ENCODE results near the gene OR5F1. TPM values are rescaled to one million over a fixed set of nuclear protein-coding genes. Genes with fewer than 3 reads are reported as not detected.

OR5F1 gene
- total and polyA plus RNA-seq, 2 donors (not counting 1 experiment from before 2014, with no cell fraction given): not detected

- Mint-ChIP-seq H3K27ac (no peak overlapping the region), H3K27me3 (no peaks in the 10 kb centered on the region), H3K9me3 (ENCODE audit: insufficient read depth) (peaks cover 3% of the 10 kb centered on the region), H3K4me1 (no peaks in the 10 kb centered on the region), H3K4me3 (no peak overlapping the region)
- peaks cover 0 to 11% (median 0%) of the 10 kb centered on the region in 3 donors for H3K9me3 ChIP-seq (ENCODE audit: control extremely low read depth in 1 of 3, control insufficient read depth in 2 of 3, insufficient read depth in 1 of 3, low read length in 2 of 3)
- TF ChIP-seq EZH2 (IDR thresholded peaks at IDR 0.05; ENCODE audit: borderline replicate concordance, insufficient read depth, low read depth, low read length, poor library complexity, severe bottlenecking) (no peak), CTCF (IDR thresholded peaks at IDR 0.05) (no peak)
- H3K9ac ChIP-seq (ENCODE audit: low read length): no peak overlapping the region
- no peak overlapping the region for H3K4me2 ChIP-seq (replicated peaks; ENCODE audit: low read depth, low read length, poor library complexity, severe bottlenecking)
- H4K20me1 ChIP-seq (ENCODE audit: control insufficient read depth, insufficient read depth, low read length, poor library complexity, severe bottlenecking): no peaks in the 10 kb centered on the region
- H3K4me1 ChIP-seq (ENCODE audit: control insufficient read depth in 2 of 2, insufficient read depth in 2 of 2, low read length in 2 of 2): no peaks in the 10 kb centered on the region
- no peak overlapping the region for H2AFZ ChIP-seq (ENCODE audit: insufficient read depth, low read depth, low read length, poor library complexity, severe bottlenecking)
- no peaks in the 10 kb centered on the region for H3K36me3 ChIP-seq (replicated peaks in 1 of 2; ENCODE audit: control extremely low read depth in 1 of 2, control insufficient read depth in 1 of 2, extremely low read depth in 1 of 2, insufficient read depth in 2 of 2, low read length in 1 of 2)
- H3K27ac ChIP-seq (ENCODE audit: low read length in 2 of 2): no peak overlapping the region
- DNase-seq (no peak), ATAC-seq (ENCODE audit: low read depth) (no peak)
- POLR2A ChIA-PET: no interaction called here
- WGBS (ENCODE audit: insufficient coverage): 96% methylated on average over 2 of the region's 3 CpGs
- H3K27me3 ChIP-seq (replicated peaks in 1 of 4; ENCODE audit: control extremely low read depth in 1 of 4, control insufficient read depth in 3 of 4, insufficient read depth in 4 of 4, low read length in 3 of 4): no peaks in the 10 kb centered on the region
- intact Hi-C loops (cut with micrococcal nuclease): no loop called here
- no peaks in the 10 kb centered on the region for H3K79me2 ChIP-seq (ENCODE audit: control insufficient read depth, insufficient read depth, low read length)
- H3K4me3 ChIP-seq (ENCODE audit: control extremely low read depth in 1 of 5, extremely low read depth in 1 of 5, insufficient read depth in 1 of 5, low read depth in 2 of 5, low read length in 4 of 5): no peak overlapping the region
- CTCF ChIA-PET: no interaction called here
These were observed 23.5 kb downstream of the OR5F1 start for GRCh38 chr11:55970935-55971334.

DNA sequence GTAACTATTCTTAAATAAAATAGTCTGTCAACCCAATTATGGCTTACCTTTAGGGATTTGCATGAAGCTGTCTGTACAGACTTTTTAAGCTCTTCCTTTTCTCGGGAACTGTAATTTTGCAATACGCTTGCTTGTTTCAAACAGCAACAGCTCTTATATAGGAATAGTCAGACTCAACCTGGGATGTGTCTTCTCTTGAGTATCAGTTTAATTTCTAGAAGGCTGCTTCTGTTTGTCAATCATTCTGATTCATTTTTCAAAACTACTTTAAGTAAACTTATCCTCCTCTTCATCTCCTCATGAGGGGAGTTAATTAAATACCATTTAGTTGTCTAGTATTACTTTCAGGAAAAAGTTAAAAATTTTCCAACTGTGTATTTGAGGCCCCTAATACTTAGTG, 24.6 kb downstream of the OR5F1 start, which contains the start of gene OR10AG1:
Gene OR10AG1 (minus strand): TSS at position 101 of the 400 bp plus-strand sequence. CDS start 38 bp downstream, at position 63.
- Histone ChIP-seq H2AFZ (ENCODE audit: insufficient read depth, low read depth, low read length, poor library complexity, severe bottlenecking) (no peak within 1 kb of the TSS), H3K4me3 (ENCODE audit: control extremely low read depth in 1 of 5, extremely low read depth in 1 of 5, insufficient read depth in 1 of 5, low read depth in 2 of 5, low read length in 4 of 5) (no peak within 1 kb of the TSS), H3K4me2 (replicated peaks; ENCODE audit: low read depth, low read length, poor library complexity, severe bottlenecking) (no peak within 1 kb of the TSS), H3K4me1 (ENCODE audit: control insufficient read depth in 2 of 2, insufficient read depth in 2 of 2, low read length in 2 of 2) (no peaks in the 10 kb centered on the region), H3K79me2 (ENCODE audit: control insufficient read depth, insufficient read depth, low read length) (no peaks in the 10 kb centered on the region), H3K27ac (ENCODE audit: low read length in 2 of 2) (no peak within 1 kb of the TSS), H3K36me3 (replicated peaks in 1 of 2; ENCODE audit: control extremely low read depth in 1 of 2, control insufficient read depth in 1 of 2, extremely low read depth in 1 of 2, insufficient read depth in 2 of 2, low read length in 1 of 2) (no peaks in the 10 kb centered on the region), H3K9ac (ENCODE audit: low read length) (no peak within 1 kb of the TSS), H3K9me3 (ENCODE audit: control extremely low read depth in 1 of 3, control insufficient read depth in 2 of 3, insufficient read depth in 1 of 3, low read length in 2 of 3) (peaks cover 0 to 11% (median 0%) of the 10 kb centered on the region in 3 donors), H3K27me3 (replicated peaks in 1 of 4; ENCODE audit: control extremely low read depth in 1 of 4, control insufficient read depth in 3 of 4, insufficient read depth in 4 of 4, low read length in 3 of 4) (no peaks in the 10 kb centered on the region), H4K20me1 (ENCODE audit: control insufficient read depth, insufficient read depth, low read length, poor library complexity, severe bottlenecking) (no peaks in the 10 kb centered on the region)
- TF ChIP-seq CTCF (IDR thresholded peaks at IDR 0.05): no peak
- no peak for TF ChIP-seq EZH2 (IDR thresholded peaks at IDR 0.05; ENCODE audit: borderline replicate concordance, insufficient read depth, low read depth, low read length, poor library complexity, severe bottlenecking)
- Mint-ChIP-seq H3K27ac (no peak within 1 kb of the TSS), H3K27me3 (no peaks in the 10 kb centered on the region), H3K9me3 (ENCODE audit: insufficient read depth) (peaks cover 3% of the 10 kb centered on the region), H3K4me3 (no peak within 1 kb of the TSS), H3K4me1 (no peaks in the 10 kb centered on the region)
- ATAC-seq (ENCODE audit: low read depth) (no peak), DNase-seq (no peak)
- ChIA-PET POLR2A (no interaction called here), CTCF (no interaction called here)
- no CpG with 5 or more reads among the region's 2 CpGs for WGBS (ENCODE audit: insufficient coverage)
- intact Hi-C loops (cut with micrococcal nuclease): no loop called here
